ENCODE results near the gene GBX2.

DNA sequence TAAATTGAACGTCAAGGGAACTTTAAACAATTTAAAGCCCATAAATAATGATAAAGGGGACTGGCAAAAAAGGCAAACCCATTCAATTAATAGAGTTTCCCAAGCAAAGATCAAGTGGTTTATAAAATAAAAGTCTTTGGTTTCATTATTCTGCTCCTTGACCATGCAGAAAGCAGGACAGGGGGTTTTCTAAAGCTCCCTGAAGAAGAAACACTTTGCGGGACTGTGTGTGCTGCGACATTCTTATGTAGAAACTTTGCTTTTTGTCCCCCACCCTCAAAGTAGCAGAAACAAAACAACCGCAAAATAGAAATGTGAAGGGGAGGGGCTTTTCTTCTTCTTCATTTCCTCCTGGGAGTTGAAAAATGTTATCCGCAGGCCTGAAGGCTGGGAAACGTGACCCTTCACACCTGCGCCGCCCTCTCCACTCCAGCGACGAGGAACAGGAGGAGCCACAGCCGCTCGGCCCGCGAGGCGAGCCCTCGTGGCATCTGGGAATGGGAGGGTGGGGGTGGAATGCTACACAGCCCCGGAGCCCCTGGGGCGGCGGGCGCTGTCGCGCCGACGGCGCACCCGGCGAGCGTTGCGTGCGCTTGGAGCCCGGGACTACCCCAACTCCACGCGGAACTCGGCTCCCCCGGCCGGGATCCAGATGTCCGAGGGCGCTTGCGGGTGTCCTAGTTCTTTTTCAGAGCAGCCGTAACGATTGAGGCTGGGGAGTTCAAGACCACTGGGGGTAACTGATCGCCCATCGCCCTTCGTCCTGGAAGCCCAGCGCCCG is 4.3 kb upstream of the GBX2 start:
- TF ChIP-seq, protein P1, sequence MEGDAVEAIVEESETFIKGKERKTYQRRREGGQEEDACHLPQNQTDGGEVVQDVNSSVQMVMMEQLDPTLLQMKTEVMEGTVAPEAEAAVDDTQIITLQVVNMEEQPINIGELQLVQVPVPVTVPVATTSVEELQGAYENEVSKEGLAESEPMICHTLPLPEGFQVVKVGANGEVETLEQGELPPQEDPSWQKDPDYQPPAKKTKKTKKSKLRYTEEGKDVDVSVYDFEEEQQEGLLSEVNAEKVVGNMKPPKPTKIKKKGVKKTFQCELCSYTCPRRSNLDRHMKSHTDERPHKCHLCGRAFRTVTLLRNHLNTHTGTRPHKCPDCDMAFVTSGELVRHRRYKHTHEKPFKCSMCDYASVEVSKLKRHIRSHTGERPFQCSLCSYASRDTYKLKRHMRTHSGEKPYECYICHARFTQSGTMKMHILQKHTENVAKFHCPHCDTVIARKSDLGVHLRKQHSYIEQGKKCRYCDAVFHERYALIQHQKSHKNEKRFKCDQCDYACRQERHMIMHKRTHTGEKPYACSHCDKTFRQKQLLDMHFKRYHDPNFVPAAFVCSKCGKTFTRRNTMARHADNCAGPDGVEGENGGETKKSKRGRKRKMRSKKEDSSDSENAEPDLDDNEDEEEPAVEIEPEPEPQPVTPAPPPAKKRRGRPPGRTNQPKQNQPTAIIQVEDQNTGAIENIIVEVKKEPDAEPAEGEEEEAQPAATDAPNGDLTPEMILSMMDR (IDR thresholded peaks at IDR 0.05; ENCODE audit: insufficient read depth, low read depth, low read length): no peak
- TF ChIP-seq EZH2 (IDR thresholded peaks at IDR 0.05; ENCODE audit: insufficient read depth, low read length): peak; percentile 83
